Measurements from ENCODE around the gene CEP120.

Gene CEP120

GRCh38 chr5:123297866-123298265 is 125.3 kb downstream of the CEP120 start:
- DNase-seq: no peak

- DNase-seq: no peak
Observed at GRCh38 chr5:123297198-123297831, 125.9 kb downstream of the CEP120 start.
